ENCODE results near the gene ABL2. TPM values are rescaled to one million over a fixed set of nuclear protein-coding genes. Genes with fewer than 3 reads are reported as not detected.
A peak's percentile ranks its signal among the peaks of the same experiment; 100 is the strongest.

The ABL2 gene
- total and polyA plus RNA-seq, 9 of the 15 experiments (the other 6 are each of a cell fraction or from before 2014, with no cell fraction given): 1.4 to 15.0 (median 8.6) TPM

DNA sequence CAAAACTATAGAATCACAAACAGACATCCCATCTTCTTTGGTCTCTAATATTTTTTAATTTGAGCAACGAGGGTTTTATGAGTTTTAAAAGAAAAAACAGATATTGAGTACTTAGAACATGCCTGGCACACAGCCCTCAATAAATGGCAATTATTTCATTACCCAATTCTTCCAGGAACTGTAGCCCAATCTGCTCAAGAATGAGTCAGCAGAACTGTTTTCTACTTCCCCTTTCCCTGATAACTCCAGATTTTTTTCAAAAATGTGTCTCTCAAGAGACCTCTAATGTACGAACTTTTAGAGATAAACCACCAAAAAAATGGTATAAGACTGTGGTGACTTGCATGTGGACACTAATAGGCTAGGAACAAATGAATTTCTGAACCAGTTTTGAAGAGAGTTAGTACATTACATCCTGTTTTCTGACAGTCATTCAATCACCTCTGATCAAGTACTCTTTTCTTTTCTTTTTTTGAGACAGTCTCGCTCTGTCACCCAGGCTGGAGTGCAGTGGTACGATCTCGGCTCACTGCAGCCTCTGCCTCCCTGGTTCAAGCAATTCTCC is 11.5 kb downstream of the ABL2 start (continued):
- TF ChIP-seq, protein P1, sequence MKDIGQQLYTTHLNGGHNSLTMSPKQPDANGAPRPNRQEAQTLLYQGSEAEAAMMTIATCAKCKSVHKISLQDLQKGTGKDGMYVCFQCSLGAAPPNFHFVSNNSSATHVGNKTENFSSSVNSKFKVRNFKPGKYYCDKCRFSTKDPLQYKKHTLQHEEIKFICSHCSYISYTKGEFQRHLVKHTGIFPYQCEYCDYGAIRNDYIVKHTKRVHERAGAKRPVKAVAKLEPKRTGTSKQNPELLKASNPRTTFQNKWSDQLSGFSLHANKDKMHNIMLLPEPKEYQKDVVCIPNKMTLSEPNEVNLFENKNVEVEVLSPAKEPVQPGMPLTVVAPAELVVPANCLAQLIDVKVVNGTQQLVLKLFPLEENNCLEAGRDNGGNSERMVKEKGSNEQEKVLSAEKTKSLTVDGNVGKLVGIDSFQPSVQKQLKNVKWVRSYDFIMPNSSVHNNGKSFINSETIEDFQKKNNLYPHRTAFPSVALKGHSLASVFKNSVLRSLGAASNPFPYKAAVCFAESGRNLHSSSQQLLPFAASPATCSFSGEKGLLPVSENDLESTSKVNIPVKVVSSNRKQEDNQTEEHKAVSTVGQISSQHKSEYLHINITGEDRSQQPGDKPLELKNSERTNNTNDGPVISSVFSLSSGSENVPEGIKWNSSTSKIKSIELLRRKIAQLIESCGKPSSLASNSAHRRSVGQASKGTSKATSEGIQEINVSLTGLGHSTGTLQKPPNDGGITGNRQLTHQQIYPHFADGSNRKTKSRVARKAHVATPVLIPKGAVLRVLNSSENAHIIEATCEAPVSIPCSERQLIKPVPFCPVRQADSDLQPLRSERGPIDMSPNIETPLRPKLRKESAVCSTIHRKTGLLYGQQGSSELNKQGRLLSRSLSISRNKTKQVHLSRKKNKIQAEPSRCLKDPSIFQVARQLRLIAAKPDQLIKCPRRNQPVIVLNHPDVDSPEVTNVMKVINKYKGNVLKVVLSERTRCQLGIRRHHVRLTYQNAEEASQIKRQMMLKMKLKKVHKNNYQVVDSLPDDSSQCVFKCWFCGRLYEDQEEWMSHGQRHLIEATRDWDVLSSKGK (CRISPR knock-in tag; IDR thresholded peaks at IDR 0.05): no peak
- TF ChIP-seq, protein P2, sequence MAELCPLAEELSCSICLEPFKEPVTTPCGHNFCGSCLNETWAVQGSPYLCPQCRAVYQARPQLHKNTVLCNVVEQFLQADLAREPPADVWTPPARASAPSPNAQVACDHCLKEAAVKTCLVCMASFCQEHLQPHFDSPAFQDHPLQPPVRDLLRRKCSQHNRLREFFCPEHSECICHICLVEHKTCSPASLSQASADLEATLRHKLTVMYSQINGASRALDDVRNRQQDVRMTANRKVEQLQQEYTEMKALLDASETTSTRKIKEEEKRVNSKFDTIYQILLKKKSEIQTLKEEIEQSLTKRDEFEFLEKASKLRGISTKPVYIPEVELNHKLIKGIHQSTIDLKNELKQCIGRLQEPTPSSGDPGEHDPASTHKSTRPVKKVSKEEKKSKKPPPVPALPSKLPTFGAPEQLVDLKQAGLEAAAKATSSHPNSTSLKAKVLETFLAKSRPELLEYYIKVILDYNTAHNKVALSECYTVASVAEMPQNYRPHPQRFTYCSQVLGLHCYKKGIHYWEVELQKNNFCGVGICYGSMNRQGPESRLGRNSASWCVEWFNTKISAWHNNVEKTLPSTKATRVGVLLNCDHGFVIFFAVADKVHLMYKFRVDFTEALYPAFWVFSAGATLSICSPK (IDR thresholded peaks at IDR 0.05; ENCODE audit: borderline replicate concordance): no peak
- TF ChIP-seq, protein P3, sequence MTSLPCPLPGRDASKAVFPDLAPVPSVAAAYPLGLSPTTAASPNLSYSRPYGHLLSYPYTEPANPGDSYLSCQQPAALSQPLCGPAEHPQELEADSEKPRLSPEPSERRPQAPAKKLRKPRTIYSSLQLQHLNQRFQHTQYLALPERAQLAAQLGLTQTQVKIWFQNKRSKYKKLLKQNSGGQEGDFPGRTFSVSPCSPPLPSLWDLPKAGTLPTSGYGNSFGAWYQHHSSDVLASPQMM (CRISPR knock-in tag; IDR thresholded peaks at IDR 0.05): no peak
- TF ChIP-seq NR4A1 (CRISPR knock-in tag; IDR thresholded peaks at IDR 0.05): no peak
- no peak for TF ChIP-seq NR4A1 (tag; IDR thresholded peaks at IDR 0.05)
- no peak for TF ChIP-seq RNF2 (IDR thresholded peaks at IDR 0.05)
- TF ChIP-seq MEF2A (IDR thresholded peaks at IDR 0.05; ENCODE audit: control insufficient read depth, low read depth, low read length): no peak
- TF ChIP-seq ZNF384 (IDR thresholded peaks at IDR 0.05; ENCODE audit: low read depth, low read length): peak; percentile 83
- TF ChIP-seq ZBTB1 (CRISPR knock-in tag; IDR thresholded peaks at IDR 0.05; ENCODE audit: borderline replicate concordance, low read depth): no peak
- TF ChIP-seq, protein P4, sequence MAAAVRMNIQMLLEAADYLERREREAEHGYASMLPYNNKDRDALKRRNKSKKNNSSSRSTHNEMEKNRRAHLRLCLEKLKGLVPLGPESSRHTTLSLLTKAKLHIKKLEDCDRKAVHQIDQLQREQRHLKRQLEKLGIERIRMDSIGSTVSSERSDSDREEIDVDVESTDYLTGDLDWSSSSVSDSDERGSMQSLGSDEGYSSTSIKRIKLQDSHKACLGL (CRISPR knock-in tag; IDR thresholded peaks at IDR 0.05; ENCODE audit: borderline replicate concordance, poor library complexity, severe bottlenecking): no peak
- no peak for TF ChIP-seq EHMT2 (IDR thresholded peaks at IDR 0.05)
- TF ChIP-seq MXI1 (IDR thresholded peaks at IDR 0.05; ENCODE audit: low read depth, low read length): no peak
- TF ChIP-seq, protein P5, sequence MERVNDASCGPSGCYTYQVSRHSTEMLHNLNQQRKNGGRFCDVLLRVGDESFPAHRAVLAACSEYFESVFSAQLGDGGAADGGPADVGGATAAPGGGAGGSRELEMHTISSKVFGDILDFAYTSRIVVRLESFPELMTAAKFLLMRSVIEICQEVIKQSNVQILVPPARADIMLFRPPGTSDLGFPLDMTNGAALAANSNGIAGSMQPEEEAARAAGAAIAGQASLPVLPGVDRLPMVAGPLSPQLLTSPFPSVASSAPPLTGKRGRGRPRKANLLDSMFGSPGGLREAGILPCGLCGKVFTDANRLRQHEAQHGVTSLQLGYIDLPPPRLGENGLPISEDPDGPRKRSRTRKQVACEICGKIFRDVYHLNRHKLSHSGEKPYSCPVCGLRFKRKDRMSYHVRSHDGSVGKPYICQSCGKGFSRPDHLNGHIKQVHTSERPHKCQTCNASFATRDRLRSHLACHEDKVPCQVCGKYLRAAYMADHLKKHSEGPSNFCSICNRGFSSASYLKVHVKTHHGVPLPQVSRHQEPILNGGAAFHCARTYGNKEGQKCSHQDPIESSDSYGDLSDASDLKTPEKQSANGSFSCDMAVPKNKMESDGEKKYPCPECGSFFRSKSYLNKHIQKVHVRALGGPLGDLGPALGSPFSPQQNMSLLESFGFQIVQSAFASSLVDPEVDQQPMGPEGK (CRISPR knock-in tag; IDR thresholded peaks at IDR 0.05; ENCODE audit: borderline replicate concordance): 0 out of 2 replicates have a peak, but pooled peaks have one; percentile 31
- no peak for TF ChIP-seq ZNF212 (CRISPR knock-in tag; IDR thresholded peaks at IDR 0.05)
- no peak; the same call in 1 of the 2 replicates for TF ChIP-seq ZNF263 (CRISPR knock-in tag; IDR thresholded peaks at IDR 0.05; ENCODE audit: borderline replicate concordance)
- TF ChIP-seq ZNF232 (CRISPR knock-in tag; IDR thresholded peaks at IDR 0.05): no peak
- TF ChIP-seq NELFE (IDR thresholded peaks at IDR 0.05; ENCODE audit: insufficient read depth, insufficient read length): no peak
- no peak for TF ChIP-seq FOXK1 (CRISPR knock-in tag; IDR thresholded peaks at IDR 0.05; ENCODE audit: borderline replicate concordance)
- TF ChIP-seq, protein P6, sequence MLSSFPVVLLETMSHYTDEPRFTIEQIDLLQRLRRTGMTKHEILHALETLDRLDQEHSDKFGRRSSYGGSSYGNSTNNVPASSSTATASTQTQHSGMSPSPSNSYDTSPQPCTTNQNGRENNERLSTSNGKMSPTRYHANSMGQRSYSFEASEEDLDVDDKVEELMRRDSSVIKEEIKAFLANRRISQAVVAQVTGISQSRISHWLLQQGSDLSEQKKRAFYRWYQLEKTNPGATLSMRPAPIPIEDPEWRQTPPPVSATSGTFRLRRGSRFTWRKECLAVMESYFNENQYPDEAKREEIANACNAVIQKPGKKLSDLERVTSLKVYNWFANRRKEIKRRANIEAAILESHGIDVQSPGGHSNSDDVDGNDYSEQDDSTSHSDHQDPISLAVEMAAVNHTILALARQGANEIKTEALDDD (IDR thresholded peaks at IDR 0.05): no peak
- no peak for TF ChIP-seq HIVEP1 (CRISPR knock-in tag; IDR thresholded peaks at IDR 0.05)
